Ishikawa (cell line): ENCODE measurements around the gene DHDH.

ENCODE experiments used
- EP300 ChIP-seq: IDR thresholded peaks from 2 replicates; pipeline ENCODE4 v1.6.1; 2012; ENCODE audit warnings: borderline replicate concordance
- MAX ChIP-seq: IDR thresholded peaks from 2 replicates; pipeline ENCODE4 v1.6.1; 2012
- NFIC ChIP-seq: IDR thresholded peaks from 2 replicates; pipeline ENCODE4 v1.6.1; 2012
- RAD21 ChIP-seq: IDR thresholded peaks from 2 replicates; pipeline ENCODE4 v1.6.1; 2012; ENCODE audit warnings: low read depth
- REST ChIP-seq: IDR thresholded peaks from 2 replicates; pipeline ENCODE4 v1.6.1; 2012; ENCODE audit warnings: low read depth, mild to moderate bottlenecking
- TEAD4 ChIP-seq: IDR thresholded peaks from 2 replicates; pipeline ENCODE4 v1.6.1; 2012
- USF1 ChIP-seq: IDR thresholded peaks from 2 replicates; pipeline ENCODE4 v1.6.1; 2012
- YY1 ChIP-seq: IDR thresholded peaks from 2 replicates; pipeline ENCODE4 v1.6.1; 2012; ENCODE audit warnings: low read depth

- TF ChIP-seq RAD21: no peak
- no peak for TF ChIP-seq EP300
- TF ChIP-seq REST: no peak
- no peak for TF ChIP-seq USF1
- TF ChIP-seq NFIC: no peak
- TF ChIP-seq TEAD4: no peak
- TF ChIP-seq MAX: no peak
- TF ChIP-seq YY1: no peak
Measured at GRCh38 chr19:48938256-48938655, 4.8 kb downstream of the DHDH start.
